Spleen (tissue), 7 donors: Measurements from ENCODE around the gene LTC4S.

Source experiments
- CTCF ChIP-seq, 11 experiments: fragments of 200-600 bp in 7 of 11; fragments of 450-650 bp in 4 of 11; sonication (generic) in 4 of 11; IDR thresholded peaks in 8 of 11; conservative IDR thresholded peaks in 3 of 11; 1 replicate in 7 of 11; 2 replicates in 4 of 11; pipeline versions ENCODE4 v1.4.0 to v1.8.0; 2016 to 2021; ENCODE audit warnings: antibody characterized with exemption in 11 of 11, inconsistent platforms in 4 of 11, mild to moderate bottlenecking in 1 of 11
- POLR2A ChIP-seq, 3 donors: fragments of 450-650 bp; IDR thresholded peaks; one replicate each; pipeline ENCODE4 v1.5.1; 2017; ENCODE audit warnings: antibody characterized with exemption in 3 of 3, mild to moderate bottlenecking in 1 of 3
- POLR2AphosphoS5 ChIP-seq, 3 donors: sonication (generic); formaldehyde crosslinking; IDR thresholded peaks; one replicate each; pipeline ENCODE4 v1.5.1; 2017; ENCODE audit warnings: antibody characterized with exemption in 3 of 3
- donor health status: DM: no; HTN: no; CAD: no; lungs with moderate emphysema.
- donor health status: DM: no; HTN: no; CAD: no.
- donor health status: DM: no; HTN: no; CAD: no.

GRCh38 chr5:179840766-179841165 is 47.0 kb downstream of the LTC4S start:
- no peak for TF ChIP-seq CTCF (IDR thresholded peaks at IDR 0.05 in 8 of 11, conservative IDR thresholded peaks at IDR 0.05 in 3 of 11)
- TF ChIP-seq POLR2AphosphoS5 (IDR thresholded peaks at IDR 0.05) = peak in 2 of 3 donors; percentile 47 to 65
- no peak for TF ChIP-seq POLR2A (IDR thresholded peaks at IDR 0.05)
